ENCODE measurements around the gene MAST4.

MAST4 gene

GRCh38 chr5:66585291-66585690 is 10.9 kb upstream of the MAST4 start:
- no peaks in the 10 kb centered on the region for H3K4me1 Mint-ChIP-seq
- DNase-seq (ENCODE audit: low spot score in 2 of 2): no peak
- H3K9me3 Mint-ChIP-seq: no peaks in the 10 kb centered on the region
- ATAC-seq: no peak
- no peak overlapping the region for H3K4me3 Mint-ChIP-seq
- no peak overlapping the region for H3K27ac Mint-ChIP-seq
- no peaks in the 10 kb centered on the region for H3K36me3 Mint-ChIP-seq

GRCh38 chr5:66587771-66588170 is 8.4 kb upstream of the MAST4 start:
- Mint-ChIP-seq H3K27ac (no peak overlapping the region), H3K4me3 (no peak overlapping the region), H3K9me3 (no peaks in the 10 kb centered on the region), H3K36me3 (no peaks in the 10 kb centered on the region), H3K4me1 (no peaks in the 10 kb centered on the region)
- DNase-seq (ENCODE audit: low spot score in 2 of 2): no peak
- ATAC-seq: no peak

- H3K27ac Mint-ChIP-seq: no peak overlapping the region
- ATAC-seq (peak; percentile 35), DNase-seq (ENCODE audit: low spot score in 2 of 2) (peak in 1 of 2 donors; percentile 51)
These were observed 516 bp downstream of the MAST4 start for GRCh38 chr5:66596636-66597182.

DNA sequence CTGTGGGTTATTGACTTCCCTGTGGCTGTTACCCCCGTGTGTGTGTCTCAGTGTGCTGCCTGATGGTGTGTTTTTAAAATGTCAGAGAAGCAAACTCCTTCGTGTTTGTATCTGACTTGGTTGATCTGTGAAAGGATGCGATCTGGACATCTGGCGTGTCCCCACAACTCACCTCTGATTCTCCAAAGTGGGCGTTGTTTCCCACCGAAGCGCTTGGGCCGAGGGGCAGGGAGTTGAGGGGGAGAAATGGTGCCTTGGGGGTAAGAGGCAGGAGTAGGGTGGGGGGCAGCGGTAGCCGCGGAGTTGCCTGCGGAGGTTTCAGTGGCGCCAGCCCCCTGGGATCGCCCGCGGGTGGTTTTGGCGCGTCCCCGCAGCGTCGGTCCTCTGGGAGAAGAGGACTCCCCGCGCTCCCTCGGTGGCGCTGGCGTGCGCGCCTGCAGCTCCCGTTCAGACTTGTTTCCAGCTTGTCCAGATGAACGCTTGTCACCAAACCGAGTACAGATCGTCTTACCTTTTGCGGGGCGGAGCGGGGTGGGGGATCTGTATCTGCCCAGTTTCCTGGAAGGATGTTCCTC is 1.1 kb downstream of the MAST4 start:
- ATAC-seq (no peak), DNase-seq (ENCODE audit: low spot score in 2 of 2) (no peak)
- H3K36me3 Mint-ChIP-seq: no peaks in the 10 kb centered on the region
- H3K27ac Mint-ChIP-seq: no peak overlapping the region
- peaks cover 8% of the 10 kb centered on the region for H3K4me1 Mint-ChIP-seq
- no peaks in the 10 kb centered on the region for H3K9me3 Mint-ChIP-seq
- H3K4me3 Mint-ChIP-seq: peak overlapping the region; percentile 56

More at GRCh38 chr5:66596636-66597182, 516 bp downstream of the MAST4 start:
- Mint-ChIP-seq H3K36me3 (no peaks in the 10 kb centered on the region), H3K9me3 (no peaks in the 10 kb centered on the region), H3K4me3 (peak overlapping the region; percentile 56), H3K4me1 (peaks cover 8% of the 10 kb centered on the region)

- Mint-ChIP-seq H3K36me3 (no peaks in the 10 kb centered on the region), H3K4me1 (peaks cover 1% of the 10 kb centered on the region), H3K9me3 (no peaks in the 10 kb centered on the region), H3K4me3 (no peak overlapping the region), H3K27ac (no peak overlapping the region)
- ATAC-seq (no peak), DNase-seq (ENCODE audit: low spot score in 2 of 2) (no peak)
These were observed 6.4 kb downstream of the MAST4 start for GRCh38 chr5:66602621-66603020.

DNA sequence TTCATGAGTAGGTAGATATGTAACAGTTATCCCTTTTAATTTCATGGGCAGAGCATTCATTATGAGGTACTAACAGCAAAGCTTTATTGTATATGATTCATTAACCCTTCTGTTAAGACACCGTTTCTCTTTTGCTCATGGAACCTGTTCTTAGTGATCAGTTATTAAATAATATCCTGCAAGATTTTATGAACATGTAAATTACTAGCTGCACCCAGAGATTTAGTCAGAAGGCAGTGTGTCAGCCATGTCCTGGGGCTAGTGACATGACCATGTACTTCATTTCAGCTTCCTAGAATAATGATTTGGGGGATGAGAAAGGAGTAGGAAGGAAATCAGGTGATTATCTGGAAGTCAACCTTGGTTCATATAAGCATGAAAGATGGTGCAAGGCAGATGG is 7.0 kb downstream of the MAST4 start:
- DNase-seq (ENCODE audit: low spot score in 2 of 2) (no peak), ATAC-seq (no peak)
- Mint-ChIP-seq H3K4me1 (no peaks in the 10 kb centered on the region), H3K4me3 (no peak overlapping the region), H3K36me3 (no peaks in the 10 kb centered on the region), H3K27ac (no peak overlapping the region), H3K9me3 (no peaks in the 10 kb centered on the region)

DNA sequence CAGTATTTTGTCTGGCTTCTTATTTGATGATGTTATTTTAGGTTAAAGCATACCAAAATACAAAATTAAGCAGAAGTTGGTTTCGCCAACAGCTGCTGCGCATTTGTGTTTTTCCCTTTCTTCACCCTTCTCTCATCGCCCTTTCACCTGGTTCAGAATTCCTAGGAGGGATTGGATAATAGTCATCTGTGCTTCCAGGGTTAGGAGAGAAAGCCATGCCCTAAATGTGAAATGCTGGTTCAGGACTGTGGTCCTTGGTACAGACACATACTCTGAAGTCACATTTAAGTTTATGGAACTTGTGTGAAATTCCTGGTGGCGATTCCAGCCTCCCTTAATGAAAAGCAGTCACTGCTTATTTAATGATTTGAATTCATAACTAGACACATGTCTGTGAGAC is 7.7 kb downstream of the MAST4 start:
- ATAC-seq: no peak
- DNase-seq (ENCODE audit: low spot score in 2 of 2): no peak
- Mint-ChIP-seq H3K27ac (no peak overlapping the region), H3K4me3 (no peak overlapping the region), H3K36me3 (no peaks in the 10 kb centered on the region), H3K9me3 (no peaks in the 10 kb centered on the region), H3K4me1 (no peaks in the 10 kb centered on the region)

GRCh38 chr5:66606713-66607112 is 10.5 kb downstream of the MAST4 start:
- Mint-ChIP-seq H3K9me3 (no peaks in the 10 kb centered on the region), H3K27ac (no peak overlapping the region), H3K36me3 (no peaks in the 10 kb centered on the region), H3K4me1 (no peaks in the 10 kb centered on the region), H3K4me3 (no peak overlapping the region)
- ATAC-seq (no peak), DNase-seq (ENCODE audit: low spot score in 2 of 2) (no peak)

GRCh38 chr5:66608501-66608900 is 12.3 kb downstream of the MAST4 start:
- Mint-ChIP-seq H3K27ac (no peak overlapping the region), H3K9me3 (no peaks in the 10 kb centered on the region), H3K4me3 (no peak overlapping the region), H3K4me1 (no peaks in the 10 kb centered on the region), H3K36me3 (no peaks in the 10 kb centered on the region)
- DNase-seq (ENCODE audit: low spot score in 2 of 2) (no peak), ATAC-seq (no peak)

DNA sequence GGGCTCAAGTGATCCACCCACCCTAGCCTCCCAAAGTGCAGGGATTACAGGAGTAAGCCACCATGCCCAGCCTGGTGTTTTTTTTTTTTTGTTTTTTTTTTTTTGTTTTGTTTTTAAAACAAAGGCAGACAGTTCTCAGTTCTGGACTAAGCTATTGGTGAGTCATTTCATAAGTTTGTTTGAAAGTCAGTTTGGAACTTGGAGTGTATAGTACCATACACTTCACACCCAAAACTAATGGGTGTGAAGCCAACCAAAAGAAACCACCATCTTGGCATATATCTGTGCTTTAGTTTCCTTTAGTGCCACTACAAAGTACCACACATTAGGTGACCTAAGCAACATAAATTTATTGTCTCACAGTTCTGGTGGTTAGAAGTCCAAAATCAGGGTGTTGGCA is 13.4 kb downstream of the MAST4 start:
- no peaks in the 10 kb centered on the region for H3K36me3 Mint-ChIP-seq
- peak; percentile 42 for ATAC-seq
- no peaks in the 10 kb centered on the region for H3K9me3 Mint-ChIP-seq
- H3K4me1 Mint-ChIP-seq: no peaks in the 10 kb centered on the region
- DNase-seq (ENCODE audit: low spot score in 2 of 2): no peak
- no peak overlapping the region for H3K27ac Mint-ChIP-seq
- H3K4me3 Mint-ChIP-seq: no peak overlapping the region

GRCh38 chr5:66612226-66612625 is 16.0 kb downstream of the MAST4 start:
- DNase-seq (ENCODE audit: low spot score in 2 of 2): no peak
- no peak overlapping the region for H3K4me3 Mint-ChIP-seq
- H3K9me3 Mint-ChIP-seq: no peaks in the 10 kb centered on the region
- H3K36me3 Mint-ChIP-seq: no peaks in the 10 kb centered on the region
- no peak overlapping the region for H3K27ac Mint-ChIP-seq
- peak; percentile 16 for ATAC-seq
- no peaks in the 10 kb centered on the region for H3K4me1 Mint-ChIP-seq

DNA sequence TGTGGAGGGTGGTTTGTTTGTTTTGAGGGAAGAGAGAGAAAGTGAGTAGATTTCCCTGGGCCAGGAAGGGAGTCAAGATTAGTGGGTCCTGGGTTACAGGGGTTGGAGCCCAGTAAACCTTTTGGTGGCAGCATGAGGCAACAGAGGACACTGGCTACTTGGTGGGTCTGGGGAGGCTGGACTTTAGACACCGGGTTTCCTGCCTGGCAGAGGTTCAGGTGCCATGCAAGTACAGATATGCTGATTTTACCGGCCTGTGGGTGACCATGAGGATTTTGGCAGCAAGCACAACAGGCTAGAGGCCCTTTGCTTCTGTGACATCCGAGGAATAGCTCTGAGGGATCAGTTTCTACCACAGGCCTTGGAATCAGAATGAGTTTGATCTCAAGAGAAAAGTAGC is 18.9 kb downstream of the MAST4 start:
- Mint-ChIP-seq H3K9me3 (no peaks in the 10 kb centered on the region), H3K4me1 (peaks cover 6% of the 10 kb centered on the region), H3K4me3 (no peak overlapping the region), H3K27ac (no peak overlapping the region), H3K36me3 (no peaks in the 10 kb centered on the region)
- DNase-seq (ENCODE audit: low spot score in 2 of 2) (no peak), ATAC-seq (no peak)

- DNase-seq (ENCODE audit: low spot score in 2 of 2) (no peak), ATAC-seq (no peak)
- Mint-ChIP-seq H3K4me1 (peaks cover 6% of the 10 kb centered on the region), H3K36me3 (no peaks in the 10 kb centered on the region), H3K4me3 (no peak overlapping the region), H3K9me3 (no peaks in the 10 kb centered on the region), H3K27ac (no peak overlapping the region)
These were observed 19.7 kb downstream of the MAST4 start for GRCh38 chr5:66615894-66616293.

- Mint-ChIP-seq H3K9me3 (no peaks in the 10 kb centered on the region), H3K27ac (no peak overlapping the region), H3K4me1 (peaks cover 6% of the 10 kb centered on the region), H3K4me3 (no peak overlapping the region), H3K36me3 (no peaks in the 10 kb centered on the region)
- DNase-seq (ENCODE audit: low spot score in 2 of 2) (no peak), ATAC-seq (no peak)
These were observed 20.5 kb downstream of the MAST4 start for GRCh38 chr5:66616520-66617225.

- Mint-ChIP-seq H3K36me3 (no peaks in the 10 kb centered on the region), H3K4me1 (peaks cover 6% of the 10 kb centered on the region), H3K9me3 (no peaks in the 10 kb centered on the region), H3K27ac (no peak overlapping the region), H3K4me3 (no peak overlapping the region)
- ATAC-seq: peak; percentile 49
- no peak for DNase-seq (ENCODE audit: low spot score in 2 of 2)
These were observed 21.2 kb downstream of the MAST4 start for GRCh38 chr5:66617226-66617861.

All from stimulated activated effector memory CD8-positive, alpha-beta T cell treated with anti-CD3 and anti-CD28 coated beads, Interleukin-12 subunit alpha, Interleukin-12 subunit beta, amount 100 ng/mL, for 72 hours (primary cell).